Subcutaneous adipose tissue (tissue), 4 donors: Measurements from ENCODE around the gene SEC22A. TPM values are rescaled to one million over a fixed set of nuclear protein-coding genes. Genes with fewer than 3 reads are reported as not detected.

ENCODE experiments used
- CTCF ChIP-seq: fragments of 450-650 bp; IDR thresholded peaks from one replicate; pipeline ENCODE4 v1.5.1; 2016; ENCODE audit warnings: low read depth, mild to moderate bottlenecking, control low read depth, antibody characterized with exemption, moderate library complexity
- total RNA-seq, 4 donors: library from RNA; depleted of rRNA; stranded (reverse); fragments of >200 nt; gene quantifications; one replicate each; pipeline ENCODE4 v1.1.0, GENCODE V29; 2016

Gene SEC22A
- total RNA-seq, 4 donors from 2014 or later = 11.3 to 28.7 (median 22.0) TPM

- TF ChIP-seq CTCF = no peak
Observed at GRCh38 chr3:123165163-123165562, 36.6 kb upstream of the SEC22A start.

GRCh38 chr3:123167686-123168085 lies 34.1 kb upstream of the SEC22A start:
- no peak for TF ChIP-seq CTCF

GRCh38 chr3:123168122-123168521 lies 33.6 kb upstream of the SEC22A start:
- TF ChIP-seq CTCF = no peak

GRCh38 chr3:123168605-123169004 lies 33.1 kb upstream of the SEC22A start:
- TF ChIP-seq CTCF = no peak

GRCh38 chr3:123169492-123169929 lies 32.2 kb upstream of the SEC22A start:
- no peak for TF ChIP-seq CTCF

GRCh38 chr3:123169930-123170329 lies 31.8 kb upstream of the SEC22A start:
- TF ChIP-seq CTCF = no peak

GRCh38 chr3:123180791-123181190 lies 21.0 kb upstream of the SEC22A start:
- TF ChIP-seq CTCF = no peak
